WTC11 (cell line): ENCODE results near the gene VSIG4. TPM values are rescaled to one million over a fixed set of nuclear protein-coding genes. Genes with fewer than 3 reads are reported as not detected.

ENCODE experiments used
- ATAC-seq: fragments of 200-7000 bp; cut with Tn5 transposase; 2 replicates; pipeline ENCODE4 v1.10.0; 2021; ENCODE audit warnings: mild to moderate bottlenecking, moderate library complexity
- CTCF ChIA-PET: fragments of 300-600 bp; sonication (Branson Sonifier 250); formaldehyde crosslinking; loops from one replicate; lab custom pipeline; 2021; ENCODE audit warnings: antibody characterized with exemption; lab: Charles Lee
- POLR2A ChIA-PET: fragments of 350-600 bp; sonication (Branson Sonifier 250); formaldehyde crosslinking; loops from one replicate; lab custom pipeline; 2021; ENCODE audit warnings: antibody characterized with exemption; lab: Charles Lee
- DNase-seq: peaks from one replicate; pipeline ENCODE4 v3.0.0; 2021; ENCODE audit warnings: low spot score
- H3K27ac Mint-ChIP-seq: 2 replicates; pipeline ENCODE4 v1.8.0; 2021; ENCODE audit warnings: mixed read lengths
- H3K27me3 Mint-ChIP-seq: 2 replicates; pipeline ENCODE4 v1.8.0; 2021; ENCODE audit warnings: low read depth, mild to moderate bottlenecking, moderate library complexity, mixed read lengths
- H3K36me3 Mint-ChIP-seq: 2 replicates; pipeline ENCODE4 v1.8.0; 2021; ENCODE audit warnings: mixed read lengths
- H3K4me1 Mint-ChIP-seq: 2 replicates; pipeline ENCODE4 v1.8.0; 2022; ENCODE audit warnings: mixed read lengths
- H3K4me3 Mint-ChIP-seq: 2 replicates; pipeline ENCODE4 v1.8.0; 2021; ENCODE audit warnings: mild to moderate bottlenecking, moderate library complexity, mixed read lengths
- H3K9me3 Mint-ChIP-seq: 2 replicates; pipeline ENCODE4 v1.8.0; 2021; ENCODE audit warnings: mixed read lengths
- CREB1 ChIP-seq: sonication (generic); formaldehyde crosslinking; IDR thresholded peaks from 2 replicates; pipeline ENCODE4 v1.8.0; 2023; ENCODE audit warnings: mild to moderate bottlenecking, missing genetic modification reagents
- ESRRA ChIP-seq: sonication (generic); formaldehyde crosslinking; IDR thresholded peaks from 2 replicates; pipeline ENCODE4 v1.8.1; 2022; ENCODE audit warnings: mild to moderate bottlenecking, missing genetic modification reagents, borderline replicate concordance
- ETV6 ChIP-seq: sonication (generic); formaldehyde crosslinking; IDR thresholded peaks from 2 replicates; pipeline ENCODE4 v1.8.1; 2022; ENCODE audit warnings: mild to moderate bottlenecking, missing genetic modification reagents
- HMGA2 ChIP-seq: fragments of 250-450 bp; sonication (Bioruptor Pico); IDR thresholded peaks from 2 replicates; pipeline ENCODE4 v1.4.0; 2021; ENCODE audit warnings: mild to moderate bottlenecking, moderate library complexity
- IRF2 ChIP-seq: sonication (generic); formaldehyde crosslinking; IDR thresholded peaks from 2 replicates; pipeline ENCODE4 v1.8.0; 2022; ENCODE audit warnings: low read depth, missing genetic modification reagents, borderline replicate concordance
- JUN ChIP-seq: sonication (generic); formaldehyde crosslinking; IDR thresholded peaks from 2 replicates; pipeline ENCODE4 v1.8.0; 2023; ENCODE audit warnings: mild to moderate bottlenecking, missing genetic modification reagents
- KAT7 ChIP-seq: sonication (generic); formaldehyde crosslinking; IDR thresholded peaks from 2 replicates; pipeline ENCODE4 v1.8.1; 2023; ENCODE audit warnings: missing genetic modification reagents, mild to moderate bottlenecking, borderline replicate concordance
- NR2C2 ChIP-seq: sonication (generic); formaldehyde crosslinking; IDR thresholded peaks from 2 replicates; pipeline ENCODE4 v1.8.0; 2022; ENCODE audit warnings: mild to moderate bottlenecking, missing genetic modification reagents
- RORB ChIP-seq: fragments of 250-450 bp; sonication (Bioruptor Pico); IDR thresholded peaks from 2 replicates; pipeline ENCODE4 v1.9.0; 2021; ENCODE audit warnings: mild to moderate bottlenecking
- SMAD4 ChIP-seq: sonication (generic); formaldehyde crosslinking; IDR thresholded peaks from 2 replicates; pipeline ENCODE4 v1.8.0; 2022; ENCODE audit warnings: mild to moderate bottlenecking, missing genetic modification reagents
- TP53 ChIP-seq: sonication (generic); formaldehyde crosslinking; IDR thresholded peaks from 2 replicates; pipeline ENCODE4 v1.8.1; 2023; ENCODE audit warnings: mild to moderate bottlenecking, missing genetic modification reagents
- ZNF121 ChIP-seq: sonication (generic); formaldehyde crosslinking; IDR thresholded peaks from 2 replicates; pipeline ENCODE4 v1.8.0; 2023; ENCODE audit warnings: missing genetic modification reagents
- ZNF317 ChIP-seq: sonication (generic); formaldehyde crosslinking; IDR thresholded peaks from 2 replicates; pipeline ENCODE4 v1.8.1; 2023; ENCODE audit warnings: low read depth, mild to moderate bottlenecking, moderate library complexity, missing genetic modification reagents, borderline replicate concordance
- total RNA-seq: library from RNA; stranded (reverse); gene quantifications from 3 replicates; pipeline ENCODE4 v1.2.3, GENCODE V29; 2021
- TF ChIP-seq, protein P1 (sequence below): fragments of 250-450 bp; sonication (Bioruptor Pico); IDR thresholded peaks from 2 replicates; pipeline ENCODE4 v1.9.0; 2021; ENCODE audit warnings: mild to moderate bottlenecking, borderline replicate concordance
- TF ChIP-seq, protein P2 (sequence below): sonication (generic); formaldehyde crosslinking; IDR thresholded peaks from 2 replicates; pipeline ENCODE4 v1.8.0; 2023; ENCODE audit warnings: mild to moderate bottlenecking, missing genetic modification reagents
- TF ChIP-seq, protein P3 (sequence below): sonication (generic); formaldehyde crosslinking; IDR thresholded peaks from 2 replicates; pipeline ENCODE4 v1.8.0; 2022; ENCODE audit warnings: mild to moderate bottlenecking, missing genetic modification reagents
- TF ChIP-seq, protein P4 (sequence below): sonication (generic); formaldehyde crosslinking; IDR thresholded peaks from 2 replicates; pipeline ENCODE4 v1.8.0; 2022; ENCODE audit warnings: mild to moderate bottlenecking, missing genetic modification reagents
- TF ChIP-seq, protein P5 (sequence below): sonication (generic); formaldehyde crosslinking; IDR thresholded peaks from 2 replicates; pipeline ENCODE4 v1.8.1; 2022; ENCODE audit warnings: mild to moderate bottlenecking, moderate library complexity, missing genetic modification reagents
- TF ChIP-seq, protein P6 (sequence below): fragments of 250-450 bp; sonication (Bioruptor Pico); IDR thresholded peaks from 2 replicates; pipeline ENCODE4 v1.9.0; 2021; ENCODE audit warnings: mild to moderate bottlenecking
- TF ChIP-seq, protein P7 (sequence below): sonication (generic); formaldehyde crosslinking; IDR thresholded peaks from 2 replicates; pipeline ENCODE4 v1.8.1; 2022; ENCODE audit warnings: mild to moderate bottlenecking, missing genetic modification reagents, moderate library complexity, borderline replicate concordance

The VSIG4 gene
- total RNA-seq, 1 experiment from 2014 or later = 0.24 TPM

DNA sequence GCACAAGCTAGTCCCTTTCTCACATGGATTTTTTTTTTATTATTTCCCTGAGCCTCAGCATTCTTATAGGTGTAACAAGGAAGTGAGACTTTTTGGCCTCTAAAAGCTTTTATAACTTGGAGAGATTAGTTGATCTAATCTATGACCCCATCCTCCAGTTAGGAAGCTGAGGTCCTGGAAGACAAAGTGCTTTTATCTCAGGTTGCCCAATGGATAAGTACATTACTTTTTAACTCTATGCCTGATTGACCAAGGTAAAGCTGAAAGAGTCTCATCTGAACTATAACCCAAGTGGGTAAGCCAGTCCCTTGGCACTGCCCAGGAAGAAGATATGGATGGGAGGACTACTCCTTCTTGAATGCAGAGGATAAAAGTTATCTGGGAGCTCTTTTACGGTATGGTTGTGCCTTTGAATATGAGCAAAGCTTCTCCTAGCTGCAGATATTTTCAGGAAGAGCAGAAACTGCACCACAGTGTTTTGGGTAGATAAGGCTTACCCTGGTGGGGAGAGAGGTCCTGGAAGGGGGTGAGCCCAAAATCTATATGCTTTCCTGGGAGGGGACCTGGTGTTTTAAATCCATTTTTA is 40.2 kb downstream of the VSIG4 start (continued):
- TF ChIP-seq, protein P1, sequence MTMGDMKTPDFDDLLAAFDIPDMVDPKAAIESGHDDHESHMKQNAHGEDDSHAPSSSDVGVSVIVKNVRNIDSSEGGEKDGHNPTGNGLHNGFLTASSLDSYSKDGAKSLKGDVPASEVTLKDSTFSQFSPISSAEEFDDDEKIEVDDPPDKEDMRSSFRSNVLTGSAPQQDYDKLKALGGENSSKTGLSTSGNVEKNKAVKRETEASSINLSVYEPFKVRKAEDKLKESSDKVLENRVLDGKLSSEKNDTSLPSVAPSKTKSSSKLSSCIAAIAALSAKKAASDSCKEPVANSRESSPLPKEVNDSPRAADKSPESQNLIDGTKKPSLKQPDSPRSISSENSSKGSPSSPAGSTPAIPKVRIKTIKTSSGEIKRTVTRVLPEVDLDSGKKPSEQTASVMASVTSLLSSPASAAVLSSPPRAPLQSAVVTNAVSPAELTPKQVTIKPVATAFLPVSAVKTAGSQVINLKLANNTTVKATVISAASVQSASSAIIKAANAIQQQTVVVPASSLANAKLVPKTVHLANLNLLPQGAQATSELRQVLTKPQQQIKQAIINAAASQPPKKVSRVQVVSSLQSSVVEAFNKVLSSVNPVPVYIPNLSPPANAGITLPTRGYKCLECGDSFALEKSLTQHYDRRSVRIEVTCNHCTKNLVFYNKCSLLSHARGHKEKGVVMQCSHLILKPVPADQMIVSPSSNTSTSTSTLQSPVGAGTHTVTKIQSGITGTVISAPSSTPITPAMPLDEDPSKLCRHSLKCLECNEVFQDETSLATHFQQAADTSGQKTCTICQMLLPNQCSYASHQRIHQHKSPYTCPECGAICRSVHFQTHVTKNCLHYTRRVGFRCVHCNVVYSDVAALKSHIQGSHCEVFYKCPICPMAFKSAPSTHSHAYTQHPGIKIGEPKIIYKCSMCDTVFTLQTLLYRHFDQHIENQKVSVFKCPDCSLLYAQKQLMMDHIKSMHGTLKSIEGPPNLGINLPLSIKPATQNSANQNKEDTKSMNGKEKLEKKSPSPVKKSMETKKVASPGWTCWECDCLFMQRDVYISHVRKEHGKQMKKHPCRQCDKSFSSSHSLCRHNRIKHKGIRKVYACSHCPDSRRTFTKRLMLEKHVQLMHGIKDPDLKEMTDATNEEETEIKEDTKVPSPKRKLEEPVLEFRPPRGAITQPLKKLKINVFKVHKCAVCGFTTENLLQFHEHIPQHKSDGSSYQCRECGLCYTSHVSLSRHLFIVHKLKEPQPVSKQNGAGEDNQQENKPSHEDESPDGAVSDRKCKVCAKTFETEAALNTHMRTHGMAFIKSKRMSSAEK (CRISPR knock-in tag) = no peak
- no peak for TF ChIP-seq JUN
- no peak for TF ChIP-seq TP53 (CRISPR knock-in tag)
- no peak for TF ChIP-seq ZNF121 (CRISPR knock-in tag)
- TF ChIP-seq IRF2 (CRISPR knock-in tag) = no peak
- TF ChIP-seq ESRRA (CRISPR knock-in tag) = no peak
- TF ChIP-seq, protein P2, sequence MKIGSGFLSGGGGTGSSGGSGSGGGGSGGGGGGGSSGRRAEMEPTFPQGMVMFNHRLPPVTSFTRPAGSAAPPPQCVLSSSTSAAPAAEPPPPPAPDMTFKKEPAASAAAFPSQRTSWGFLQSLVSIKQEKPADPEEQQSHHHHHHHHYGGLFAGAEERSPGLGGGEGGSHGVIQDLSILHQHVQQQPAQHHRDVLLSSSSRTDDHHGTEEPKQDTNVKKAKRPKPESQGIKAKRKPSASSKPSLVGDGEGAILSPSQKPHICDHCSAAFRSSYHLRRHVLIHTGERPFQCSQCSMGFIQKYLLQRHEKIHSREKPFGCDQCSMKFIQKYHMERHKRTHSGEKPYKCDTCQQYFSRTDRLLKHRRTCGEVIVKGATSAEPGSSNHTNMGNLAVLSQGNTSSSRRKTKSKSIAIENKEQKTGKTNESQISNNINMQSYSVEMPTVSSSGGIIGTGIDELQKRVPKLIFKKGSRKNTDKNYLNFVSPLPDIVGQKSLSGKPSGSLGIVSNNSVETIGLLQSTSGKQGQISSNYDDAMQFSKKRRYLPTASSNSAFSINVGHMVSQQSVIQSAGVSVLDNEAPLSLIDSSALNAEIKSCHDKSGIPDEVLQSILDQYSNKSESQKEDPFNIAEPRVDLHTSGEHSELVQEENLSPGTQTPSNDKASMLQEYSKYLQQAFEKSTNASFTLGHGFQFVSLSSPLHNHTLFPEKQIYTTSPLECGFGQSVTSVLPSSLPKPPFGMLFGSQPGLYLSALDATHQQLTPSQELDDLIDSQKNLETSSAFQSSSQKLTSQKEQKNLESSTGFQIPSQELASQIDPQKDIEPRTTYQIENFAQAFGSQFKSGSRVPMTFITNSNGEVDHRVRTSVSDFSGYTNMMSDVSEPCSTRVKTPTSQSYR (CRISPR knock-in tag) = no peak
- TF ChIP-seq, protein P3, sequence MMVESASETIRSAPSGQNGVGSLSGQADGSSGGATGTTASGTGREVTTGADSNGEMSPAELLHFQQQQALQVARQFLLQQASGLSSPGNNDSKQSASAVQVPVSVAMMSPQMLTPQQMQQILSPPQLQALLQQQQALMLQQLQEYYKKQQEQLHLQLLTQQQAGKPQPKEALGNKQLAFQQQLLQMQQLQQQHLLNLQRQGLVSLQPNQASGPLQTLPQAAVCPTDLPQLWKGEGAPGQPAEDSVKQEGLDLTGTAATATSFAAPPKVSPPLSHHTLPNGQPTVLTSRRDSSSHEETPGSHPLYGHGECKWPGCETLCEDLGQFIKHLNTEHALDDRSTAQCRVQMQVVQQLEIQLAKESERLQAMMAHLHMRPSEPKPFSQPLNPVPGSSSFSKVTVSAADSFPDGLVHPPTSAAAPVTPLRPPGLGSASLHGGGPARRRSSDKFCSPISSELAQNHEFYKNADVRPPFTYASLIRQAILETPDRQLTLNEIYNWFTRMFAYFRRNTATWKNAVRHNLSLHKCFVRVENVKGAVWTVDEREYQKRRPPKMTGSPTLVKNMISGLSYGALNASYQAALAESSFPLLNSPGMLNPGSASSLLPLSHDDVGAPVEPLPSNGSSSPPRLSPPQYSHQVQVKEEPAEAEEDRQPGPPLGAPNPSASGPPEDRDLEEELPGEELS (CRISPR knock-in tag) = no peak
- no peak for TF ChIP-seq RORB (CRISPR knock-in tag)
- TF ChIP-seq SMAD4 (CRISPR knock-in tag) = no peak

DNA sequence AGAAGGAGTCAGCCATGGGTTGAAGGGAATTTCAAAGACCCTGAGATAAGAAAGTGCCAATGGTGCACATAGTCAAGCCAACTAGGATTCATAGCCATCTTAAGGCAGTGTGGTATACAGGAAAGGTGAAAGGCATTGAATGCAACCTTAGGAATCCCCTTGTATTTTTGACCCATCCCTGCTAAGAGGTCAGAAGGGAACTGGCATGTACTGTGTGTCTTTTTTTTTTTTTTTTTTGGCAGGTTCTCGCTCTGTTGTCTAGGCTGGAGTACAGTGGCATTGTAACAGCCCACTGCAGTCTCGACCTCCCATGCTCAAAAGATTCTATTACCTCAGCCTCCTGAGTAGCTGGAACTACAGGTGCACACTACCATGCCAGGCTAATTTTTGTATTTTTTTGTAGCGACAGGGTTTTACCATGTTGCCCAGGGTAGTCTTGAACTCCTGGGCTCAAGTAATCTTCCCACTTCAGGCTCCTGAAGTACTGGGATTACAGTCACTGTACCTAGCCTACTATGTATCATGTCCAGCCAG is 40.8 kb downstream of the VSIG4 start:
- DNase-seq = no peak
- Mint-ChIP-seq H3K9me3 (no peaks in the 10 kb centered on the region), H3K27me3 (no peaks in the 10 kb centered on the region), H3K4me1 (0 out of 2 replicates have a peak, but pooled peaks cover 6% of the 10 kb centered on the region), H3K36me3 (no peaks in the 10 kb centered on the region), H3K27ac (no peak overlapping the region), H3K4me3 (no peak overlapping the region)
- ATAC-seq = no peak
- ChIA-PET POLR2A (no interaction called here), CTCF (interaction anchor here (0.7 kb wide), 1 partner anchor 13 kb away, joined by 3 read pairs; no protein-coding TSS in a partner anchor)
- TF ChIP-seq, protein P4, sequence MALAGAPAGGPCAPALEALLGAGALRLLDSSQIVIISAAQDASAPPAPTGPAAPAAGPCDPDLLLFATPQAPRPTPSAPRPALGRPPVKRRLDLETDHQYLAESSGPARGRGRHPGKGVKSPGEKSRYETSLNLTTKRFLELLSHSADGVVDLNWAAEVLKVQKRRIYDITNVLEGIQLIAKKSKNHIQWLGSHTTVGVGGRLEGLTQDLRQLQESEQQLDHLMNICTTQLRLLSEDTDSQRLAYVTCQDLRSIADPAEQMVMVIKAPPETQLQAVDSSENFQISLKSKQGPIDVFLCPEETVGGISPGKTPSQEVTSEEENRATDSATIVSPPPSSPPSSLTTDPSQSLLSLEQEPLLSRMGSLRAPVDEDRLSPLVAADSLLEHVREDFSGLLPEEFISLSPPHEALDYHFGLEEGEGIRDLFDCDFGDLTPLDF (CRISPR knock-in tag) = no peak
- no peak for TF ChIP-seq KAT7 (CRISPR knock-in tag)
- no peak for TF ChIP-seq HMGA2
- no peak for TF ChIP-seq JUN
- TF ChIP-seq, protein P5, sequence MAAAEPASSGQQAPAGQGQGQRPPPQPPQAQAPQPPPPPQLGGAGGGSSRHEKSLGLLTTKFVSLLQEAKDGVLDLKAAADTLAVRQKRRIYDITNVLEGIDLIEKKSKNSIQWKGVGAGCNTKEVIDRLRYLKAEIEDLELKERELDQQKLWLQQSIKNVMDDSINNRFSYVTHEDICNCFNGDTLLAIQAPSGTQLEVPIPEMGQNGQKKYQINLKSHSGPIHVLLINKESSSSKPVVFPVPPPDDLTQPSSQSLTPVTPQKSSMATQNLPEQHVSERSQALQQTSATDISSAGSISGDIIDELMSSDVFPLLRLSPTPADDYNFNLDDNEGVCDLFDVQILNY (CRISPR knock-in tag) = no peak
- no peak for TF ChIP-seq CREB1 (CRISPR knock-in tag)
- no peak for TF ChIP-seq ZNF317 (CRISPR knock-in tag)
- TF ChIP-seq ETV6 (CRISPR knock-in tag) = no peak
- TF ChIP-seq, protein P6, sequence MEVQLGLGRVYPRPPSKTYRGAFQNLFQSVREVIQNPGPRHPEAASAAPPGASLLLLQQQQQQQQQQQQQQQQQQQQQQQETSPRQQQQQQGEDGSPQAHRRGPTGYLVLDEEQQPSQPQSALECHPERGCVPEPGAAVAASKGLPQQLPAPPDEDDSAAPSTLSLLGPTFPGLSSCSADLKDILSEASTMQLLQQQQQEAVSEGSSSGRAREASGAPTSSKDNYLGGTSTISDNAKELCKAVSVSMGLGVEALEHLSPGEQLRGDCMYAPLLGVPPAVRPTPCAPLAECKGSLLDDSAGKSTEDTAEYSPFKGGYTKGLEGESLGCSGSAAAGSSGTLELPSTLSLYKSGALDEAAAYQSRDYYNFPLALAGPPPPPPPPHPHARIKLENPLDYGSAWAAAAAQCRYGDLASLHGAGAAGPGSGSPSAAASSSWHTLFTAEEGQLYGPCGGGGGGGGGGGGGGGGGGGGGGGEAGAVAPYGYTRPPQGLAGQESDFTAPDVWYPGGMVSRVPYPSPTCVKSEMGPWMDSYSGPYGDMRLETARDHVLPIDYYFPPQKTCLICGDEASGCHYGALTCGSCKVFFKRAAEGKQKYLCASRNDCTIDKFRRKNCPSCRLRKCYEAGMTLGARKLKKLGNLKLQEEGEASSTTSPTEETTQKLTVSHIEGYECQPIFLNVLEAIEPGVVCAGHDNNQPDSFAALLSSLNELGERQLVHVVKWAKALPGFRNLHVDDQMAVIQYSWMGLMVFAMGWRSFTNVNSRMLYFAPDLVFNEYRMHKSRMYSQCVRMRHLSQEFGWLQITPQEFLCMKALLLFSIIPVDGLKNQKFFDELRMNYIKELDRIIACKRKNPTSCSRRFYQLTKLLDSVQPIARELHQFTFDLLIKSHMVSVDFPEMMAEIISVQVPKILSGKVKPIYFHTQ (CRISPR knock-in tag) = no peak
- TF ChIP-seq, protein P7, sequence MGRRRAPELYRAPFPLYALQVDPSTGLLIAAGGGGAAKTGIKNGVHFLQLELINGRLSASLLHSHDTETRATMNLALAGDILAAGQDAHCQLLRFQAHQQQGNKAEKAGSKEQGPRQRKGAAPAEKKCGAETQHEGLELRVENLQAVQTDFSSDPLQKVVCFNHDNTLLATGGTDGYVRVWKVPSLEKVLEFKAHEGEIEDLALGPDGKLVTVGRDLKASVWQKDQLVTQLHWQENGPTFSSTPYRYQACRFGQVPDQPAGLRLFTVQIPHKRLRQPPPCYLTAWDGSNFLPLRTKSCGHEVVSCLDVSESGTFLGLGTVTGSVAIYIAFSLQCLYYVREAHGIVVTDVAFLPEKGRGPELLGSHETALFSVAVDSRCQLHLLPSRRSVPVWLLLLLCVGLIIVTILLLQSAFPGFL (CRISPR knock-in tag) = no peak
- TF ChIP-seq NR2C2 (CRISPR knock-in tag) = no peak
